NCI-H187 (cell line): Measurements from ENCODE around the gene PDPK1.
A peak's percentile ranks its signal among the peaks of the same experiment; 100 is the strongest.

ENCODE experiments used
- DNase-seq, 2 experiments: peaks; one replicate each; lab custom pipeline; 2025; lab: John Stamatoyannopoulos, UW

PDPK1 gene

DNA sequence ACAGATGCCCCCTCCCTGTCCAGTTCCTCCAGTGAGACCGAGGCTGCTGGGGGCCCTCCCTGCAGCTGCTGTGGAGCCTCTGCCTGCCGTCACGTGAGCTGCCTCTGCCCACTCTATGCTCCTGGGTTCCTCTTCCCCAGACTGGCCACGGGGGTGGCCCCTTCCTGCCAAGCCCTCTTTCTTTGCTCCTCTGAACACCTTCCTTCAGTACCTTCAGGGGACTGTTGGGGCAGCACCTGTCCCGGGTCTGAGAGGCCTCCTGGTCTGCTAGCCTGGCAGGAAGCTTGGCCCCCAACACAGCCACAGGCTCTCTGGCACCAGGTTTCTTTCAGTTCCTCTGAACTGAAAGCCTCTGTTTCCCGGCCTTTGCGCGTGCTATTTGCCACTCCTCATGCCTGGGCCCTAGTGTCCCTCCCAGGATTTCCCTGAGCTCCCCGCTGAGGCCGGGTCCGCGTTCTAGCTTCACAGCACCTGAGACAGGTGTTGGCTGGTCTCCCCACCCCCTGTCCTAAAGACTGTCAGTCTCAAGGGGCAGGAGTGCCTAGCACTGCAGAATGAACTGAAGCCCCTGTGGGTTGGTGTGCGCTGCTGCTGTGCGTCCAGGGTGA, 30.7 kb upstream of the PDPK1 start:
- DNase-seq: no peak

DNA sequence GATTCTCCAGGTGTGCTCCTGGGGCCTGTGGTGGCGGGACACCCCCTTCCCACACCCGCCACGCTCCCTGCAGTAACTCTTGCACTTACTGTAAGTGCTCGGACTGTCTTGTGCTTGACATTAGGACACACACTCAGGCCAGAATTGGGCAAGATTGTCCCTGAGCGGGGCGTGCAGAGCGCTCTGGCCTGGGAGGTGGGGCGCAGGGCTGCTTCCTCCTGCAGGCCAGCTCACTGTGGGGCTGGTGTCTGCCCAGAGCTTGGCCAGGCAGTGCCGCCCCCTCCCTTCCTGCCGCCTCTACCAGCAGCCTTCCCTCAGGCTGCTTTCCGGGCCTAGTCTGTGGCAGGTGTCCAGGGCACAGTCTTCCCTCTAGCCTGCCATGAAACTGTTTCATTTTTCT, 30.2 kb upstream of the PDPK1 start:
- DNase-seq: no peak

DNA sequence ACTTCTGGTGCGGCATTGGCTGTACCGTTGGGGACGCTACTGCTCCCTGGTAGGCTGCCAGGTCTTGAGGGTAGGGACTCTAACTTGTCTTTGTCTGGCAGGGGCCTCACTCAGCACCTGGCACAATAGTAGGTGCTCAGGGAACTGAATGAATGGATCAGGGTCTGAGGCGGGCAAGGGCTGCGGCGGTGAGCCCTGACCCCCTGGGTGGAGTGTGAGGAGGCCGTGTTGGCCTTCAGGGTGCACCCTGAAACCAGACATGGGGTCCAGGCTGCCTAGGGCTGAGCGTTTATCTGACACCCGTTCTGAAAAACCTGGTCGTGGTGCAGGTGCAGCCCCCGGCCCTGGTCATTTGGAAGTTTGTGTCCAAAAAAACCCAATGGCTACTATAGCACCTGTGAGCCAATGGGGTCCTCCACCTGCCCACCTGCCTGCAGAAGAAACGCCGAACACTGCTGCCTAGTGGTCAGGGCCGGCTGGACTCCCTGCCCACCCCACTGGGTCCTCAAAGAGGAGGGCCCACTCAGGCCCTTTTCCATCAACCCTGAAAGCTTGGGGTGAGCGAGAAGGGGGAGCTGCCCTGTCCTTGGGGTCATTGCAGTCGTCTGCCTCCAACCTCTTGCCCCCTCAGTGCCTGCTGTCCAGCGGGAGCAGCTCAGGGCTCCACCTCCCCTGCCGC, 29.0 kb upstream of the PDPK1 start:
- no peak for DNase-seq

DNA sequence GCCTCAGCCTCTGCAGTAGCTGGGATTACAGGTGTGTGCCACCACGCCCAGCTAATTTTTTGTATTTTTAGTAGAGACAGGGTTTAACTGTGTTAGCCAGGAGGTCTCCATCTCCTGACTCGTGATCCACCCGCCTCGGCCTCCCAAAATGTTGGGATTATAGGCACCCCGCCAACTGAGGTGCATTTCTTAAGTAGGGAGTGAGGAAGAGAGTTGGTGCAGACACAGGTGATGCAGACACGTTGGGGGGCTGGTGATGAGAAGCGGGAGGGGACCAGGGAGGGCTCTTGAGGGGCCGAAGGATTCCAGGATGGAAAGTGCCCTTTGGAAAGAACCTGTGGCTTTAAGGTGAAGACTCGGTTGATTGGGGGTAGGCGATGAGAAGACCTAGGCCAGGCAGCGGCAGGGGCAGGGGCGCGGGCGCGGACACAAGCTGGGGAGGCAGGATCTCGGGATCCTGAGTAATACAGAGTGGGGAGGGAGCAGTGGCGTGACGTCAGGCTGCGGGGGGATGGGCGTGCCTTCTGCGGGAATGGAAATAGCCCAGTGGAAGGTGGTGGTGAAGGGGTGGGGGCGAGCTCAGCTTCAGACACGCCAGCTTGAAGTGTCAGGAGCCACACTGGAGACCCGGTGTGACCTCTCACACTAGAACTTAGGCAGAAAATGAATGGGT, 26.6 kb upstream of the PDPK1 start:
- DNase-seq: no peak

DNA sequence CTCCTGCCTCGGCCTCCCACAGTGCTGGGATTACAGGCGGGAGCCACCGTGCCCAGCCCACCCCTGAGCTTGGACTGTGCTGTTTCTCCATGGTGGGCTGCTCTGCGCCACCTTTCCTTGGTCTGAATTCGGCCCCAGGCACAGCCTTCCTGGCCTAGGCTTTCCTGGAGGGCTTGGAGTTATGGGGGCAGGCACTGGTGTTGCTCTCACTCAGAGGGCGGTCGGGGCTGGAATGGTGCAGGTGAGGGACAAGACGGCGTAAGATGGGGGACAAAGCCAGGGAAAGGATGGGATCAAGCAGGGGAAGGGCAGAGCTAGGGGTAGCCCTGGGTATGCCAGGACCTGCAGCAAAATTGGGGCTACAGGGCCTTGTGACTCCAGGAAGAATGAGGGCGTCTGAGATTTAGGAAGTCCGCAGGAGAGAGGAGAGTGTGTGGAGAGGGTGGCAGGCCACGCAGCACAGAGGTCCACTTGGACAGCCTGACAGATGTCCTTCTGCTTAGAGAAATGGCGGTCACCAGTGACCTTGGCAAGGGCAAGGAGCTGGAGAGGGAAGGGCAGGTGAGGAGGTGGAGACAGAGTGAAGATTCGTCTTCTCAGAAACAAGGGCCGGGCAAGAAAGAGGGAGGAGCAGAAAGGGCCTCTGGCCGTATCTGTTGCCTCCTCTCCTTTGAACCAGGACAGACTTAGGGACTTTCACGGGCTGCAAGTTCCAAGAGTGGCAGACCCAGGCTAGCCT, 25.7 kb upstream of the PDPK1 start:
- no peak for DNase-seq

DNA sequence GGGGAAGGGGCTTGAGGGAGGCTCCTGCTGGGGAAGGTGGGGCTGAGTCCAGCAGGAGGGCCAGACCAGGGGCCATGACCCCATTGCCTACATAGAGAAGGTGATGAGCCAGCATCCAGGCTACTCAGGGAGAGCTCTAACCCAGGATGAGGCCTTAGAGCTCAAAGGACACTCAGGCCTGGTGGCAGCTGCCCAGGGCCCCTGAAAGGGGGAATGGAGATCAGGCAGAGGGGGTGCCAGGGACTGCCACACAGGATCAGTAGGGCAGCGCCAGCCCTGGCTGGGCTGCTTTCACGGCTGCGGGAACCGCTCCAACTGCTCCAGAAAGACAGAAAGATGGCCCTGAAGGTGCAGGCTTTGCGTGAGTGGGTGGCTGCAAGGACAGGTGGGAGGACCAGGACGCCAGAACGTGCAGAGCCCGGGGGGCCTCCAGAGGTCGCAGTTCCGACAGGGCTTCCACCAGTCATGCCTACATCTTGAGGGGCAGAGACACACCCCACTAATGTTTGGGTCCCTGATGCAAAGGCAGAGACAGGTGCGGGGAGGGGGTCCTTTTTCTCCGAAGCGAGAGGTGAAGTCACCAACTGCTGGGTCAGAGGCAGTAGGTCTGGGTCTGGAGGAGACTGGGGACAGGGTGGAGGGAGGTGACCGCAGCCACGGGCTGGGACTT, 25.0 kb upstream of the PDPK1 start:
- no peak for DNase-seq

DNA sequence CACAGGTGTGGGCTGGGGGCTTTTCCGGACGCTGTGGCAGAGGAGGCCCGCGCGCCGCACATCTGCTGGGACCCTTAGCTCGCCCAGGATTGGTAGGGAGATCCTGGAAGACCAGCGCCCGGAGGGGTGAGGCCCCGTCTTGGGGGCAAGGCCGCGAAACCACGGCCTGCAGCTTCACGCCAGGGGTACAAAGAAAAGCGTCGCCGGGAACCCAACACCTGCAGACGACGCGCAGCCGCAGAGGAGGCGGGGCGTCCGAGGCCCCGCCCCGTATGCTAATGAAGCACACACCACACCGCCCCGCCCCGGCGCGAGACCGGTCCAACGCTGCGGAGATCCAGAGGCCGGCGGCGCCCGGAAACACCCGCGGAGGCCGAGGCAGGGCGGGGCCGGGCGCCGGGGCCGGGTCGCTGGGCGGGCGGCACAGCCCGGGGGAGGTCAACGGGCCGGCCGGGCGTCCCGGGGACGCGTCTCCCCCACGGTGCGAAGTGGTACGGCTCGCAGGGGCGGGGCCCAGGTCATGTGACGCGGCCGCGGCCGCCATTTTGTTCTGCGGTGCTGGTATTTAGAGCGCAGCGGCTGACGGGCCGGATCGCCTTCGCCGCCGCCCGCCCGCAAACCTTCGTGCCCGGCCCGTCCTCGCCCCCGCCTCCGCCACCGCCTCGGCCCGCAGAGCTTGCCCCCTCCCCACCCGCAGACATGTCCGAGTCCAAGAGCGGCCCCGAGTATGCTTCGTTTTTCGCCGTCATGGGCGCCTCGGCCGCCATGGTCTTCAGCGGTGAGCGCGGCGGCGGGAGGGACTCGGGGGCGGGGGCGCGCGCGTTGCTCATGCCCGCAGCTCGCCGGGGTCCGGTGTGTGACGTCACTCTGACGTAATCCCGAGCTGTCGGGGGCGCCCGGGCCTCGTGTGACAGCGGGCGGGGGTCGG, 24.2 kb upstream of the PDPK1 start, which contains the start of gene ATP6V0C:
Gene ATP6V0C, plus strand, starts transcription at position 548 of the 928 bp plus-strand sequence. Its CDS starts 152 bp downstream, at position 700.
- peak; percentile 94 to 99 for DNase-seq

DNA sequence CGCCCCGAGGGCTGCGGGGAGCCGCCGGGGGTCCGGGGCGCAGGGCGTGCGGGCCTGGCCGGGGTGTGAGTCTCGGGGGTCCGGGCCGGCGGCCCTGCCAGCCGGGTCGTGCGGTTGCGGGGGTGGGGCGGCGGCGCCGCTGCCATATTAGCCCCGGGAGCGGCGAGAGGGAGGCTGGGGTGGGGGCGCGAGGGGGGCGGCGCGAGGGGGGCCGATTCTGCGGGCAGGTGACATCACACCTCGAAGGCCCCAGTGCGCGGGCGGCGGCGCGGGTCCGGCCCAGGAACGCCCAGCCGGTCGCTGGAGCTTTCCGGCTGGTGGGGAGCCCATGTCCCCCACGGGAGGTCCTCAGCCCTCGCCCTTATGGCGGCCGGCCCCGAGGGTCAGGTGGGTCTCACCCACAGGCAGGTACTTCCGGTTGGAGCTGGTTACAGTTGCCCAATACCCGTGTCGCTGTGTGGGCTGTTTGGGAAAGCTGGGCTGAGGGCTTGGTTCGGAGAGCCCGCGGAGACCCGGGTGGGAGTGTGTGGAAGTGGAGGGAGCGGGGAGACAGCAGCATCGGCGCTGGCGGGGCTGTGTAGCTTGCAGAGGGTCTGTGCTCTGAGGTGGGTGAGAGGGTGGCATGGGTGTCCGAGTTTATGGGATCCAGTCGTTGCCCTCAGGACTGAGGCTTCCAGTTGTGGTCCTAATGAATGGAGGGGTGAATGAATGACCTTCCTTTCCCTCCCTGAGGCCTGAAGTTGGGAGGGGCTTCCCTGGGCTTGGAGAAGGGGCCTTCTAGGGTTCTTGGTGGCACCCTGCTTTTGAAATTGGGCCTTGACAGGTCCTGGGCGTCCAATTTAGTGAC, 23.3 kb upstream of the PDPK1 start:
- no peak for DNase-seq

DNA sequence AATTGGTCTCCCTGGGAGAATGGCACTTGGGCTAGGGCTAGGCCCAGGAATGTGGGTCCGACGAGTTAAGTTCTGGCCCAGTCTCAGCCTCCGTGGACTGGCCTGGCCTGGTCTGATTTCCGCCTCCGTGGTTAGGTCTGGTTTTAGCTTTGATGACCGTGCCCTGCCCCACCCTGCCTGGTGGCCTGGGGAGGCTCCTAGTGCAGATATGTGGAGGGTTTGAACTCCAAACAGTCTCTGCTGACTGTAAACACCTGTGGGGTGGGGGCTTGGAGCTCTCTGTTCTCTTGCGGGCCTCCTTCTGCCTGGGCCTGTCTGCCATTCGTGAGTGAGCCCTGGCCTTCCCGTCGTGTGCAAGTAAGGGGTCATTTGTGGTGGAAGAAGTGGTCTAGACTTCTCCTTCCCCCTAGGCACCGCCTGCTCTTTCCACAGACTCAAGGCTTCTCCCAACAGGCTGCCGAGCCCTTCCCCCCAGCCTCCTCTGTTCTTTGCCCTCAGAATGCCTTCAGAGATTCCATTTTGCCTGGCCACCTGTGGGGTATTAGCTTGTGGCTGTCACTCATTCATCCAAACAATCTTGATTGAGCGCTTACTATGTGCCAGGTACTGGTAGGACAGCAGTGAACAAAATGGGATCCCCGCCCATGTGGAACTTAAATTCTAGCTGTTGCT, 22.5 kb upstream of the PDPK1 start:
- no peak for DNase-seq

DNA sequence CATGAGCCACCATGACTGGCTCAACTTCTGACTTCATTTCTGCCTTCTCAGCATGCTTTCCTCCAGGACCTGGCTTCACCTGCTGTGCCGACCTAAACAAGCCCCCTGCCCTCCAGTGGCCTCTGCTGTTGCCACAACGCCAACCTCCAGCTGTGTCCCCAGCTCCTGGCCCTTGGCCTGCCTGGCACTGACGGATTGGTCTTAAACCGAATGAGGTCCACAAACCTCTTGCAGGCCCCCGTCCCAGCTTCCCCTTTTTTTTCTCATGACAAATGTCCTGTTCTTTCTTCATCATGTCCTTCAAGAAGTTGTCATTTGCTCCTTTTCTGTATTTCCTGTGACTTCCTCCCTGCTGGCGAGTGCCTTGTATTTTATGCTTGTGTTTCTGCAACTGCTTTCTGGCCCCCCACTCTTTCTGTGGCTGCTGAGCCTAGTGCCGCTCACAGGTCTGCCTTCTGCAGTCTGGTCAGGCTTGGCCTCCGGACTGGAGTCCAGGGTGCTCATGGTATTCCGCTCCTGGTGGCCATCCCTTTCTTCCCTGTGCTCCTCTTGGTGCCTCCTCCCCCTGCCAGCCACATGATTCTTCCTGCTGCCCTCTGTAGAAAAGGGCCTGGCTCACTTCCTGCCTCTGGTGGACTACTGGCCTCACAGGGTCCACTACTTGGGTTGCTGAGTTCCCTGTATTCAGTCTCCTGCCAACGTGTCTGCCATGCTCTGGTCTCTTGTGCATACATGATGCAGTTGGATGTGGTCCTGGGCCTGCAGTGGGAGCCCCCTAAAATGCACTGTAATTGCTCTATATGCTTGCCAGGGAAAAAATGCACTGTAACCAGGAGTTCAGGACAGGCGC, 21.2 kb upstream of the PDPK1 start:
- no peak for DNase-seq

DNA sequence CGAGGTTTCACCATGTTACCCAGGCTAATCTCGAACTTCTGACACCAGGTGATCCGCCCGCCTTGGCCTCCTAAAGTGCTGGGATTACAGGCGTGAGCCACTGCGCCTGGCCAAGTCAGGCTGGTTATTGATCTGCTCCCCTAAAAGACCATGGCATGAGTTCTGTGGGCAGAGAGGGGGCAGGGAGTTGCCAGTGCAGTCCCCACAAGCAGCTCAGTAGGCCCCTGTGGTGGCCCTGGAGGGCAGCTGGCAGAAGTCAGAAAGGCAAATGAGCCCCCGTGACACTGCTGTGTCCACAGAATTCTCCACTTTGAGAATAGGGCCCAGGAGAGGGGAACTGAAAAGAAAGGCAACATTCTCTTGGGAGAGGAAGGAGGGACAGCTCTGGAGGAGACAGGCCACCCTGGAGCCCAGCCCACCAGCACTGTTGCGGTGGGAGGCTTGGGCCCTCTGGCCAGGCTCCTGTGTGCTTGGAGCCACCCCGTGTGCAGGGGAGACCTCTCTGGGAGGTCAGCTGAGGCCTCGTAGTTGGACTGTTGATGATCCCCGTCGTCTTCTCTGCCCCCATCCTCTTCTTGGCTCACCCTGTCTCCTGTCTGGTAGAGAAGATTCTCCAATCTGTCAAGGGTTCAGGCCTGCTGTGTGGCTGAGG, 19.7 kb upstream of the PDPK1 start:
- no peak for DNase-seq

DNA sequence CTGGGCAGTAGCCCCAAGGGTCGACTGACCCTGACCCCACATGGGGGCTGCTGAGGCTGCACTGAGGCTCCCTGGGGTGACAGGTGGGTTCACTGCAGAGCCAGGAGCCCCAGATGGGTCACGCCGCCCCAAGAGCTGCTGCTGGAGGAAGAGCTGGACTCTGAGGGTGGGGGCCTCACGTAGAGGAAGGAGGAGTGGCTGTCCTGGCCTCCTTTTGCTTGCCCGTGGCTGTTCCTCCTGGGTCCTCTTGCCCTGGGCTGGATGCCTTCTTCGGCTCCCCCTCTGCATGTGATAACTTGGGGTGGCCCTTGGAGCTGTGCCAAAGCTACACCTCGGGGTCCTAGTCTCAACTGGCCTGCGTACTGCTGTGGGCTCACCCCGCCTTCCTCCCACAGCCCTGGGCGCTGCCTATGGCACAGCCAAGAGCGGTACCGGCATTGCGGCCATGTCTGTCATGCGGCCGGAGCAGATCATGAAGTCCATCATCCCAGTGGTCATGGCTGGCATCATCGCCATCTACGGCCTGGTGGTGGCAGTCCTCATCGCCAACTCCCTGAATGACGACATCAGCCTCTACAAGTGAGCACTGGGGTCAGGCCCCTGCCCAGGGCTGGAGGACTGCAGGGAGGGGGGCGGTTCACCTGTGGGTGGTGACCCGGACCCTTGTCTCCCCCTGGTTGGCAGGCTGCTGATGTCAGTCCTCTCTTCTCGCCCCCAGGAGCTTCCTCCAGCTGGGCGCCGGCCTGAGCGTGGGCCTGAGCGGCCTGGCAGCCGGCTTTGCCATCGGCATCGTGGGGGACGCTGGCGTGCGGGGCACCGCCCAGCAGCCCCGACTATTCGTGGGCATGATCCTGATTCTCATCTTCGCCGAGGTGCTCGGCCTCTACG, 18.8 kb upstream of the PDPK1 start:
- no peak for DNase-seq

DNA sequence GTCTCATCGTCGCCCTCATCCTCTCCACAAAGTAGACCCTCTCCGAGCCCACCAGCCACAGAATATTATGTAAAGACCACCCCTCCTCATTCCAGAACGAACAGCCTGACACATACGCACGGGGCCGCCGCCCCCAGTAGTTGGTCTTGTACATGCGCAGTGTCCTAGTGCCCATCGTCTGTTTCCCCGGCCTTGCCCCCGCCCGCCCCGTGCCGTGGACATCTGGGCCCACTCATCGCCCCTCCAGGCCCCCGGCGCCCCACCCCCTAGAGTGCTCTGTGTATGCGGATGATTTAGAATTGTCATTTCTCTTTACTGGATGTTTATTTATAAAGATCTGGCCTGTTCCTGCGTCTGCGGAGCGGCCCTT, 18.1 kb upstream of the PDPK1 start:
- DNase-seq: no peak

DNA sequence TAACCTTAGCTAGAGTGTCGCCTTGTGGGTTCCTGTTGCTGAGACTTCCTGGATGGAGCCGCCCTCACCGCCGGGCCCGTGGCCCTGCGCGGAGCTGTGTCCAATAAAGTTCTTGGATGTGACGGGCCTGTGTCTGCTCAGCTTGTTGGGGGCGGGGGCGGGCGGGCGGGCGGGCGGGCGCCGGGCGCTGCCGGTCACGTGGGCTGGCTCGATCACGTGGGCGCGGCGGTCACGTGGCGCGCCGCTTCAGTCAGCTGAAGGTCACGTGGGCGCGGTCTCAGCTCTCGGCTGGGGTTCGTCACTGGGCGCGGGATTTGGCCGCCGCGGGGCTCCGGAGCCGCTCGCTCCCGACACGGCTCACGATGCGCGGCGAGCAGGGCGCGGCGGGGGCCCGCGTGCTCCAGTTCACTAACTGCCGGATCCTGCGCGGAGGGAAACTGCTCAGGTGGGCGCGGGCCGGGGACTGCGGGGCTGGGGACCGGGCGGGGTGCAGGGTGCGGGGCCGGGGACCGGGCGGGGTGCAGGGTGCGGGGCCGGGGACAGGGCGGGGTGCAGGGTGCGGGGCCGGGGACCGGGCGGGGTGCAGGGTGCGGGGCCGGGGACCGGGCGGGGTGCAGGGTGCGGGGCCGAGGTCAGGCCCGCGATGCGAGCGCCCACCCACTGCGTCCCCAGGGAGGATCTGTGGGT, 17.6 kb upstream of the PDPK1 start, which contains the start of gene AMDHD2:
Gene AMDHD2, plus strand, starts transcription at position 275 of the 687 bp plus-strand sequence. Its CDS starts 88 bp downstream, at position 363.
- peak; percentile 84 to 95 for DNase-seq

DNA sequence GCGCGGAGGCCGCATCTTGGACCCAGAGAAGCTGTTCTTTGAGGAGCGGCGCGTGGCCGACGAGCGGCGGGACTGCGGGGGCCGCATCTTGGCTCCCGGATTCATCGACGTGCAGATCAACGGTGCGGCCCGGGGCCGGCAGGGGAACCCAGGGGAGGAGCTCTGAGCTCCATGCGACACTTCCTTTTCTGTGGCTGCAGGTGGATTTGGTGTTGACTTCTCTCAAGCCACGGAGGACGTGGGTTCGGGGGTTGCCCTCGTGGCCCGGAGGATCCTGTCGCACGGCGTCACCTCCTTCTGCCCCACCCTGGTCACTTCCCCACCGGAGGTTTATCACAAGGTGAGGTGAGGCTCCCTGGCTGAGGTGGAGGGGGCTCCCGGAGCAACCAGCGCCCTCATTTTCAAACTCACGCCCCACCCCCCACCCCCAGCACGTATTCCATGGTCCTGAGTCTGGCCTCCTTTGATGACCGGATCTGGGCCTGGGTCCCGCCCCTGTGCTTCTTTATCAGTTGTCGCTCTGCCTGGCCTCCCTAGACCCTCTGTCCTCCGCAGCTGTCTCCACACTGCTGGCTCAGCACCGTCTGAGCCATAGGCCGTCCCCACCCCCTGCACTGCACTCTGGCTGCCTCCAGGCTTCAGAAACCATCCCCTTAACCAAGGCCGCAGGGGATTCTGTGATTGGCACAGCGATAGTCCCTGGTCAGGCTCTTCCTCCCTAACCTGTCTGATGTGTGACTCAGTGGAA, 16.9 kb upstream of the PDPK1 start:
- no peak for DNase-seq
